H1 (cell line): ENCODE measurements around the gene LHX5. TPM values are rescaled to one million over a fixed set of nuclear protein-coding genes. Genes with fewer than 3 reads are reported as not detected.

Source experiments
- CTCF ChIA-PET: fragments of 300-600 bp; sonication (Branson Sonifier 250); formaldehyde crosslinking; loops from one replicate; lab custom pipeline; 2021; ENCODE audit not compliant: partially characterized antibody; lab: Charles Lee
- POLR2A ChIA-PET: fragments of 300-600 bp; sonication (Branson Sonifier 250); formaldehyde crosslinking; loops from one replicate; lab custom pipeline; 2021; ENCODE audit warnings: inconsistent platforms; ENCODE audit not compliant: partially characterized antibody; lab: Charles Lee
- DNase-seq, 2 experiments: peaks; one replicate each; pipeline versions ENCODE4 v3.0.0 to v3.0.0-alpha.2; 2010 to 2022; ENCODE audit warnings: low spot score in 2 of 2, low read depth in 1 of 2, mixed read lengths in 1 of 2
- FAIRE-seq: peaks from 2 replicates; lab custom pipeline; 2011; peaks lifted over from hg19 to GRCh38; lab: Jason Lieb, UNC
- H2AFZ ChIP-seq: 2 replicates; pipeline ENCODE4 v1.8.1; 2012; ENCODE audit warnings: low read length, inconsistent platforms
- H2AK5ac ChIP-seq: 2 replicates; pipeline ENCODE4 v1.6.1; 2013; ENCODE audit warnings: low read depth, low read length
- H2BK120ac ChIP-seq: replicated peaks from 2 replicates; pipeline ENCODE3; 2013; ENCODE audit warnings: low read depth, low read length, inconsistent platforms
- H2BK12ac ChIP-seq: 2 replicates; pipeline ENCODE4 v1.6.1; 2013; ENCODE audit warnings: low read depth, low read length
- H2BK15ac ChIP-seq: 2 replicates; pipeline ENCODE4 v1.6.1; 2013; ENCODE audit warnings: low read length
- H2BK20ac ChIP-seq: 2 replicates; pipeline ENCODE4 v1.6.1; 2013; ENCODE audit warnings: low read length
- H2BK5ac ChIP-seq: 2 replicates; pipeline ENCODE4 v1.6.1; 2013; ENCODE audit warnings: low read depth, low read length
- H3K14ac ChIP-seq: 2 replicates; pipeline ENCODE4 v1.6.1; 2013; ENCODE audit warnings: inconsistent platforms; ENCODE audit not compliant: insufficient read length
- H3K18ac ChIP-seq: 2 replicates; pipeline ENCODE4 v1.6.1; 2013; ENCODE audit warnings: low read length; ENCODE audit errors: extremely low read depth
- H3K23ac ChIP-seq: 2 replicates; pipeline ENCODE4 v1.6.1; 2013; ENCODE audit warnings: inconsistent platforms; ENCODE audit not compliant: insufficient read length
- H3K23me2 ChIP-seq: 2 replicates; pipeline ENCODE4 v1.6.1; 2013; ENCODE audit warnings: low read depth, low read length
- H3K27ac ChIP-seq: 2 replicates; pipeline ENCODE4 v1.6.1; 2011; ENCODE audit warnings: low read depth, low read length, inconsistent platforms
- H3K27me3 ChIP-seq, 4 experiments: replicated peaks in 1 of 4; 1 replicate in 1 of 4; 2 replicates in 3 of 4; pipeline versions ENCODE4 v1.6.1 to v1.8.1; 2011 to 2013; ENCODE audit warnings: low read length in 3 of 4, mild to moderate bottlenecking in 3 of 4, inconsistent platforms in 2 of 4, mixed read lengths in 2 of 4, moderate library complexity in 1 of 4; ENCODE audit not compliant: control insufficient read depth in 3 of 4, insufficient read depth in 3 of 4; ENCODE audit errors: extremely low read depth in 1 of 4
- H3K36me3 ChIP-seq, 4 experiments: 2 replicates each; pipeline versions ENCODE4 v1.6.1 to v1.8.1; 2011 to 2013; ENCODE audit warnings: mild to moderate bottlenecking in 4 of 4, low read length in 3 of 4, moderate library complexity in 2 of 4, control low read depth in 1 of 4, inconsistent platforms in 1 of 4; ENCODE audit not compliant: insufficient read depth in 4 of 4, control insufficient read depth in 2 of 4
- H3K4ac ChIP-seq: replicated peaks from 2 replicates; pipeline ENCODE3; 2013; ENCODE audit warnings: low read length, low read depth, mixed read lengths, inconsistent platforms; ENCODE audit not compliant: insufficient read length
- H3K4me1 ChIP-seq, 4 experiments: replicated peaks in 1 of 4; 1 replicate in 1 of 4; 2 replicates in 3 of 4; pipeline versions ENCODE4 v1.6.1 to v1.8.1; 2011 to 2013; ENCODE audit warnings: low read length in 3 of 4, inconsistent platforms in 2 of 4, mixed read lengths in 1 of 4; ENCODE audit not compliant: insufficient read depth in 4 of 4, control insufficient read depth in 3 of 4
- H3K4me2 ChIP-seq, 2 experiments: 2 replicates each; pipeline versions ENCODE4 v1.6.1 to v1.8.1; 2011 to 2013; ENCODE audit warnings: low read depth in 2 of 2, low read length in 2 of 2, control low read depth in 1 of 2, inconsistent platforms in 1 of 2, mild to moderate bottlenecking in 1 of 2; ENCODE audit not compliant: insufficient read depth in 1 of 2
- H3K4me3 ChIP-seq, 4 experiments: fragments of 200-600, 300-600 bp in 1 of 4; sonication (generic), shearing (Covaris generic), sonication (Bioruptor Twin) in 1 of 4; 2 replicates each; pipeline versions ENCODE4 v1.5.1 to v1.8.1; 2011 to 2016; ENCODE audit warnings: low read length in 4 of 4, low read depth in 3 of 4, control low read depth in 2 of 4, inconsistent platforms in 2 of 4, mild to moderate bottlenecking in 2 of 4, mixed read lengths in 1 of 4, moderate library complexity in 1 of 4; ENCODE audit not compliant: insufficient read depth in 2 of 4; ENCODE audit errors: extremely low read depth in 1 of 4
- H3K56ac ChIP-seq: replicated peaks from 2 replicates; pipeline ENCODE3; 2013; ENCODE audit warnings: low read depth, mild to moderate bottlenecking, mixed read lengths, low read length, inconsistent platforms; ENCODE audit not compliant: insufficient read length
- H3K79me1 ChIP-seq: 2 replicates; pipeline ENCODE4 v1.6.1; 2013; ENCODE audit warnings: low read depth, low read length, control low read depth
- H3K79me2 ChIP-seq, 2 experiments: 2 replicates each; pipeline versions ENCODE4 v1.6.1 to v1.8.1; 2012 to 2013; ENCODE audit warnings: low read length in 2 of 2, mild to moderate bottlenecking in 2 of 2, inconsistent platforms in 1 of 2; ENCODE audit not compliant: insufficient read depth in 2 of 2, control insufficient read depth in 1 of 2
- H3K9ac ChIP-seq, 4 experiments: replicated peaks in 1 of 4; 1 replicate in 1 of 4; 2 replicates in 3 of 4; pipeline versions ENCODE4 v1.6.1 to v1.8.1; 2011 to 2013; ENCODE audit warnings: low read depth in 3 of 4, low read length in 3 of 4, control low read depth in 2 of 4, mild to moderate bottlenecking in 2 of 4, moderate library complexity in 2 of 4, inconsistent platforms in 1 of 4; ENCODE audit errors: extremely low read depth in 1 of 4
- H3K9me3 ChIP-seq, 2 experiments: 2 replicates each; pipeline versions ENCODE4 v1.6.1 to v1.8.1; 2012 to 2013; ENCODE audit warnings: mild to moderate bottlenecking in 2 of 2, moderate library complexity in 2 of 2, control low read depth in 1 of 2, inconsistent platforms in 1 of 2, low read depth in 1 of 2, low read length in 1 of 2, mixed read lengths in 1 of 2; ENCODE audit not compliant: insufficient read depth in 2 of 2
- H4K20me1 ChIP-seq, 2 experiments: replicated peaks in 1 of 2; 2 replicates each; pipeline versions ENCODE3 to v1.8.1; 2011 to 2013; ENCODE audit warnings: inconsistent platforms in 2 of 2, low read length in 2 of 2, mild to moderate bottlenecking in 1 of 2; ENCODE audit not compliant: insufficient read depth in 2 of 2, control insufficient read depth in 1 of 2
- H4K5ac ChIP-seq: 2 replicates; pipeline ENCODE4 v1.6.1; 2013; ENCODE audit warnings: low read length, low read depth, mixed read lengths, inconsistent platforms; ENCODE audit not compliant: insufficient read length
- H4K8ac ChIP-seq: 2 replicates; pipeline ENCODE4 v1.8.0; 2013; ENCODE audit warnings: mild to moderate bottlenecking, moderate library complexity, low read length, inconsistent platforms; ENCODE audit not compliant: insufficient read depth; ENCODE audit errors: extremely low read depth
- H4K91ac ChIP-seq: replicated peaks from 2 replicates; pipeline ENCODE3; 2013; ENCODE audit warnings: low read length, mixed read lengths, inconsistent platforms; ENCODE audit not compliant: insufficient read length
- ASH2L ChIP-seq: fragments of 200-600, 300-600 bp; sonication (generic); IDR thresholded peaks from one replicate; pipeline ENCODE4 v1.7.1; 2017; ENCODE audit warnings: low read length
- BRCA1 ChIP-seq: IDR thresholded peaks from 2 replicates; pipeline ENCODE4 v1.6.1; 2012; ENCODE audit warnings: low read depth, low read length, improper control_type of control experiment
- EGR1 ChIP-seq: IDR thresholded peaks from 2 replicates; pipeline ENCODE4 v1.6.1; 2011; ENCODE audit warnings: low read depth, low read length, borderline replicate concordance
- FOSL1 ChIP-seq: IDR thresholded peaks from 2 replicates; pipeline ENCODE4 v1.6.1; 2011; ENCODE audit warnings: mild to moderate bottlenecking, low read depth, low read length, moderate library complexity; ENCODE audit not compliant: insufficient read depth
- JUND ChIP-seq: IDR thresholded peaks from 2 replicates; pipeline ENCODE4 v1.6.1; 2011; ENCODE audit warnings: mild to moderate bottlenecking, improper control_type of control experiment, low read length
- KDM5A ChIP-seq: fragments of 200-600 bp; IDR thresholded peaks from 2 replicates; pipeline ENCODE4 v1.7.1; 2012; ENCODE audit warnings: mild to moderate bottlenecking, low read length, inconsistent platforms, mixed read lengths
- RNF2 ChIP-seq: fragments of 200-900, 300-1000 bp; sonication (generic); IDR thresholded peaks from 2 replicates; pipeline ENCODE4 v1.7.1; 2016; ENCODE audit warnings: borderline replicate concordance, low read depth, mild to moderate bottlenecking, antibody characterized with exemption, low read length; ENCODE audit not compliant: poor library complexity, severe bottlenecking; ENCODE audit errors: missing control alignments
- RXRA ChIP-seq: IDR thresholded peaks from 2 replicates; pipeline ENCODE4 v1.6.1; 2011; ENCODE audit warnings: low read depth, mild to moderate bottlenecking, low read length, moderate library complexity; ENCODE audit not compliant: insufficient read depth
- SIRT6 ChIP-seq: IDR thresholded peaks from one replicate; pipeline ENCODE4 v1.7.1; 2012; ENCODE audit warnings: low read length, inconsistent platforms
- WGBS, 2 experiments: shearing (Covaris generic) in 1 of 2; methylation state at CpG; one replicate each; pipeline versions ENCODE4 v1.1.6 to v1.1.7; 2013 to 2015; ENCODE audit warnings: low lambda C conversion rate in 2 of 2, mixed read lengths in 2 of 2, inconsistent platforms in 1 of 2, low coverage in 1 of 2, missing lambda C conversion rate in 1 of 2; ENCODE audit not compliant: insufficient replicate concordance in 2 of 2, insufficient coverage in 1 of 2, insufficient read length in 1 of 2; ENCODE audit errors: extremely low coverage in 1 of 2, missing lambda C conversion rate in 1 of 2; 5-methylcytosine and 5-hydroxymethylcytosine counted together
- polyA plus RNA-seq, 7 experiments: library from polyadenylated mRNA; depleted of rRNA in 3 of 7; stranded (reverse) in 5 of 7; unstranded in 2 of 7; fragments of >200 nt in 5 of 7; fragments of 200-250 nt in 2 of 7; gene quantifications; 1 replicate in 5 of 7; 2 replicates in 1 of 7; 4 replicates in 1 of 7; pipeline versions ENCODE4 v1.2.1 to v1.2.3, GENCODE V29; 2011 to 2013; ENCODE audit warnings: missing spikeins in 2 of 7, mixed read lengths in 2 of 7
- total RNA-seq: library from RNA; stranded (reverse); fragmentation: NEBNext Ultra II Directional; extraction: Animal tissue kit (Norgen Biotek cat#: 25700); gene quantifications from 2 replicates; pipeline ENCODE4 v1.2.1, GENCODE V29; 2021
- TF ChIP-seq, protein P1 (sequence below): IDR thresholded peaks from 2 replicates; pipeline ENCODE4 v1.6.1; 2011; ENCODE audit warnings: low read length, improper control_type of control experiment

Gene LHX5
- total and polyA plus RNA-seq, 2 of the 8 experiments (the other 6 are each of a cell fraction or from before 2014, with no cell fraction given) = 0.47 to 1.1 TPM

DNA sequence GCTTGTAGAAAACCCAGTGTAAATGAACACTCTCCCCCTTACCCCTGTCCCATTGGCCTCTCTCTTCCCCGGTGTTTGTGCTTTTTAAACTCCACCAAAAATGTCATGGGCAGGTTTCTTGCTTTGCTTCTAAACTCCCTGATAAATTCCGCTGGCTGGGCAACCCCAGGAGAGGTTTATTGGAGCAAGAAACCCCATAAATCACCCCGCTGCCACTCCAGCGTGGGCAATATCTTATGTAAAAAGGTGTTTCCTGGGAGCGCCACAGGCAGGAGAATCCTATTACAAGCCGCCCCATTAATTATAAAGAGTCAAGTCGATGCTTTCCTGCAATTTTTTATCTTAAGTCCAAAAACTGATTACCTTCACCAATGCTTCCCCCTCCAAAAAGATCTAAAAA lies 22.8 kb downstream of the LHX5 start:
- Histone ChIP-seq H2BK20ac (no peak overlapping the region), H3K79me2 (no peaks in the 10 kb centered on the region), H2BK120ac (no peak overlapping the region), H3K27ac (no peak overlapping the region), H3K27me3 (no peaks in the 10 kb centered on the region), H4K91ac (no peak overlapping the region), H3K4me3 (no peak overlapping the region), H2BK5ac (no peak overlapping the region), H2BK12ac (no peak overlapping the region), H4K5ac (no peak overlapping the region), H3K18ac (no peak overlapping the region), H2AFZ (no peak overlapping the region), H3K23ac (no peak overlapping the region), H3K4me2 (no peak overlapping the region), H2BK15ac (no peak overlapping the region), H3K56ac (no peak overlapping the region), H3K9me3 (no peaks in the 10 kb centered on the region), H3K4me1 (no peaks in the 10 kb centered on the region), H3K79me1 (no peaks in the 10 kb centered on the region), H3K4ac (no peak overlapping the region), H4K20me1 (no peaks in the 10 kb centered on the region), H3K23me2 (no peaks in the 10 kb centered on the region), H3K9ac (no peak overlapping the region), H3K36me3 (no peaks in the 10 kb centered on the region), H4K8ac (no peak overlapping the region), H3K14ac (no peak overlapping the region), H2AK5ac (no peak overlapping the region)
- TF ChIP-seq FOSL1 = no peak
- TF ChIP-seq JUND = no peak
- no peak for TF ChIP-seq KDM5A
- no peak for TF ChIP-seq ASH2L
- no peak for TF ChIP-seq BRCA1
- no peak for TF ChIP-seq EGR1
- TF ChIP-seq, protein P1, sequence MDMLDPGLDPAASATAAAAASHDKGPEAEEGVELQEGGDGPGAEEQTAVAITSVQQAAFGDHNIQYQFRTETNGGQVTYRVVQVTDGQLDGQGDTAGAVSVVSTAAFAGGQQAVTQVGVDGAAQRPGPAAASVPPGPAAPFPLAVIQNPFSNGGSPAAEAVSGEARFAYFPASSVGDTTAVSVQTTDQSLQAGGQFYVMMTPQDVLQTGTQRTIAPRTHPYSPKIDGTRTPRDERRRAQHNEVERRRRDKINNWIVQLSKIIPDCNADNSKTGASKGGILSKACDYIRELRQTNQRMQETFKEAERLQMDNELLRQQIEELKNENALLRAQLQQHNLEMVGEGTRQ = no peak
- TF ChIP-seq RXRA = no peak
- TF ChIP-seq RNF2 = no peak
- no peak for TF ChIP-seq SIRT6
- DNase-seq (no peak), FAIRE-seq (no peak)
- ChIA-PET POLR2A (interaction anchor here (0.6 kb wide), 1 partner anchor 281 kb away, joined by 3 read pairs; no protein-coding TSS in a partner anchor), CTCF (no interaction called here)
- WGBS, 2 experiments = 86% methylated on average over 7 of the region's 7 CpGs; no CpG with 5 or more reads in 1 of the 2 experiments
